ENCODE results near the gene IRF7.

Gene IRF7

DNA sequence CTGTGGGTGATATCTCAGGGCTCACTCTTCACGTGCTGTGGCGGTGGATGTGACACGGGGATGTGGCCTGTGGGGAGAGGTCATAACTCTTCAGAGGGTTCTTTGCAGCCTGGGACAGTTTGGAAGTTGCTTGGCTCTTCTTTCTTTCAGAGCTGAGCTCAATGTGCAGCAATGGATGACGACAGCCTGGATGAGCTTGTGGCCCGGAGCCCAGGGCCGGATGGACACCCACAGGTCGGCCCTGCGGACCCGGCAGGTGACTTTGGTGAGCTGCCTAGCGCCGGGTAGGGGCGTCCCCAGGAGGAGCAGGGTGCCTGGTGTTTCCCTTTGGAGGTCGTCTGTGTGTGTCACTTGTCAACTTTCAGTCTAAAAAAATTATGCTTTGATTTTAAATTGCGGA, 34.4 kb downstream of the IRF7 start:
- TF ChIP-seq, protein P1, sequence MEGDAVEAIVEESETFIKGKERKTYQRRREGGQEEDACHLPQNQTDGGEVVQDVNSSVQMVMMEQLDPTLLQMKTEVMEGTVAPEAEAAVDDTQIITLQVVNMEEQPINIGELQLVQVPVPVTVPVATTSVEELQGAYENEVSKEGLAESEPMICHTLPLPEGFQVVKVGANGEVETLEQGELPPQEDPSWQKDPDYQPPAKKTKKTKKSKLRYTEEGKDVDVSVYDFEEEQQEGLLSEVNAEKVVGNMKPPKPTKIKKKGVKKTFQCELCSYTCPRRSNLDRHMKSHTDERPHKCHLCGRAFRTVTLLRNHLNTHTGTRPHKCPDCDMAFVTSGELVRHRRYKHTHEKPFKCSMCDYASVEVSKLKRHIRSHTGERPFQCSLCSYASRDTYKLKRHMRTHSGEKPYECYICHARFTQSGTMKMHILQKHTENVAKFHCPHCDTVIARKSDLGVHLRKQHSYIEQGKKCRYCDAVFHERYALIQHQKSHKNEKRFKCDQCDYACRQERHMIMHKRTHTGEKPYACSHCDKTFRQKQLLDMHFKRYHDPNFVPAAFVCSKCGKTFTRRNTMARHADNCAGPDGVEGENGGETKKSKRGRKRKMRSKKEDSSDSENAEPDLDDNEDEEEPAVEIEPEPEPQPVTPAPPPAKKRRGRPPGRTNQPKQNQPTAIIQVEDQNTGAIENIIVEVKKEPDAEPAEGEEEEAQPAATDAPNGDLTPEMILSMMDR (IDR thresholded peaks at IDR 0.05; ENCODE audit: low read depth, low read length, missing control alignments), result no peak
- peaks cover 23% of the 10 kb centered on the region for H3K36me3 ChIP-seq (replicated peaks)

DNA sequence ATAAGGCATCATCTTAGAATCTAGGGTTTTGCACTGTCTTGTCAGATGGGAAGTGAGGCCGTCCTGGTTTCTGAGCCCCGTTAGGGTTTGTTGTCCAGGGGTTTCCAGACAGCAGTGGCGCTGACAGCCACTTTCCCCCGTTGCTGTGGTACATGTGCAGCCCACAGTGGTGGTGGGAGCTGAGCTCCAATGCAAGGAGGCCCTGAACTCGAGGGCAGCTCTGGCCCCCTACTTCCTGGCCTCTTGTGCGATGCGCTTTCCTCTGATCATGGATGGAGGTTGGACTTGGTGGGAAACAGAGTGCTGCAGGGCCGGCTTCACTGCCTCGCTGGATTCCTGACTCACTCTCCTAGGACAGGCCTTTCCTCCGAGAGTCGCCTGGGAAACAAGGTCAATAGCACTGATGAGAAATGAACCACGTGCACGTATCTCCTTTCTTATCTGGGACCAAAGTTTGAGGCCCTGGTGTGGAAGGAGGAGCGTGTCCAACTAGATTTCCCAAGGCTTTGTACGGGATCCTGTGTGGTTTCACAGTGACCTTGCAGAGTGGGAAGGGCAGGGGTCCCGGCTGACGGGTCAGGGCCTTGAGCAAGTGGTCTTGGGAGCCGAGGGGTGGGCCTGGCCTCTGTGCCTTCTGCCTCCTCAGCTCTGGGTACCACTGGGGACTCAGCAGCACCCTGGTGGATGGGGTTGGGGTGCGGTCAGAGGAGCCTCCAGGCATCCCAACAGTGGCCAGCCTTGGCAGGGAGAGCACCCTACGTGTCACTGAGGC, 35.7 kb downstream of the IRF7 start:
- H3K27ac ChIP-seq, result no peak overlapping the region
- in situ Hi-C loops (cut with HindIII; ENCODE audit: low pct_ligation_motif_present, low sequenced_read_pairs), result no loop called here
- H3K36me3 ChIP-seq (replicated peaks), result peaks cover 21% of the 10 kb centered on the region

More for the DNA sequence above, 34.4 kb downstream of the IRF7 start:
- no peak overlapping the region for H3K4me3 ChIP-seq (ENCODE audit: low read depth, low read length)
- no peak overlapping the region for H3K27ac ChIP-seq
- in situ Hi-C loops (cut with HindIII; ENCODE audit: low pct_ligation_motif_present, low sequenced_read_pairs), result no loop called here
- no peak for DNase-seq
- no peaks in the 10 kb centered on the region for H3K27me3 ChIP-seq (replicated peaks)

DNA sequence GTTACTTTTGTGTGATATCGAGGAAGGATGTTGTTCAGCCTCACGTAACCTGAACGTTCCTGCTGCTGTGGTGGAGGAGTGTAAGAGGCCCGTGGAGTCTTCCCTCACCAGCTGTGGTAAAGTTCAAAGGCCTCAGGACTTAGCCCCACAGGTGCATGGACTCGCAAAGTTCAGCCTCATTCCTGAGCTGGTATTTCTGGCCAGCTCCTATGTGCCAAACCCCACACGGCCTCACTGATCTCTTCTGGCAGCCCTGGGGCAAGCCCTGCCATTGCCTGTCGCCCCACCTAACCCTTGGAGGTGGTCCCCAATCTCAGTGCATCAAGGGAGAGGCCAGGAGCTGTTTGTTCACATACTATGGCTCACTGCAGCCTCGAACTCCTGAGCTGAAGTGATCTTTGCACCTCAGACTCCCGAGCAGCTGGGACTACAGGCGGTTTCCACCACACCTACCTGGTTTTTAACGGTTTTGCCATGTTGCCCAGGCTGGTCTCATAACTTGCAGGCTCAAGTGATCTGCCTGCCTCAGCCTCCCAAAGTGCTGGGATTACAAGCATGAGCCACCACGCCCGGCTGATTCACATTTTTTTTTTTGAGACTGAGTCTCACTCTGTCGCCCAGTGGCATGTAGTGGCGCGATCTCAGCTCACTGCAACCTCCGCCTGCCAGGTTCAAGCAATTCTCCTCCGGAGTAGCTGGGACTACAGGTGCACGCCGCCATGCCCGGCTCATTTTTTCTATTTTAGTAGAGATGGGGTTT, 37.3 kb downstream of the IRF7 start:
- Histone ChIP-seq H3K27me3 (replicated peaks) (peaks cover 8% of the 10 kb centered on the region), H3K4me3 (ENCODE audit: low read depth, low read length) (peak overlapping the region; percentile 15), H3K27ac (no peak overlapping the region), H3K36me3 (replicated peaks) (peaks cover 15% of the 10 kb centered on the region)
- DNase-seq, result no peak
- TF ChIP-seq, protein P1 (IDR thresholded peaks at IDR 0.05; ENCODE audit: low read depth, low read length, missing control alignments), result no peak
- in situ Hi-C loops (cut with HindIII; ENCODE audit: low pct_ligation_motif_present, low sequenced_read_pairs), result no loop called here

More for the DNA sequence above, 35.7 kb downstream of the IRF7 start:
- peak; percentile 45 for DNase-seq
- TF ChIP-seq, protein P1 (IDR thresholded peaks at IDR 0.05; ENCODE audit: low read depth, low read length, missing control alignments), result no peak
- peaks cover 3% of the 10 kb centered on the region for H3K27me3 ChIP-seq (replicated peaks)
- no peak overlapping the region for H3K4me3 ChIP-seq (ENCODE audit: low read depth, low read length)

DNA sequence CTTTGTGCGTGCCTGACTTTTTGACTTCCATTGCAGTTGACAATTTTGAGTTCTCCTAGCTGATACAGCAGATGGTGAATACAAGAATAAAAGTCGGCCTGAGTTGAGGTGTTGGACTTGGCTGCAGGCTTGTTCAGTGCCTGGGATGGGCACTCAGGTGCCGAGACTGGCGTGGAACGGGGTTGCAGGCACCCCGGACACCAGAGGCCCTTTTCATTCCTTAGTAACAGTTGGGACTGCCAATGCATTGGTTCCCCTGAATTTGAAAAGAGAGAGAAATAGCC, 38.2 kb downstream of the IRF7 start:
- TF ChIP-seq, protein P1 (IDR thresholded peaks at IDR 0.05; ENCODE audit: low read depth, low read length, missing control alignments), result no peak
- in situ Hi-C loops (cut with HindIII; ENCODE audit: low pct_ligation_motif_present, low sequenced_read_pairs), result no loop called here
- Histone ChIP-seq H3K27ac (no peak overlapping the region), H3K36me3 (replicated peaks) (peaks cover 8% of the 10 kb centered on the region), H3K4me3 (ENCODE audit: low read depth, low read length) (peak overlapping the region; percentile 95), H3K27me3 (replicated peaks) (peaks cover 8% of the 10 kb centered on the region)
- no peak for DNase-seq

DNA sequence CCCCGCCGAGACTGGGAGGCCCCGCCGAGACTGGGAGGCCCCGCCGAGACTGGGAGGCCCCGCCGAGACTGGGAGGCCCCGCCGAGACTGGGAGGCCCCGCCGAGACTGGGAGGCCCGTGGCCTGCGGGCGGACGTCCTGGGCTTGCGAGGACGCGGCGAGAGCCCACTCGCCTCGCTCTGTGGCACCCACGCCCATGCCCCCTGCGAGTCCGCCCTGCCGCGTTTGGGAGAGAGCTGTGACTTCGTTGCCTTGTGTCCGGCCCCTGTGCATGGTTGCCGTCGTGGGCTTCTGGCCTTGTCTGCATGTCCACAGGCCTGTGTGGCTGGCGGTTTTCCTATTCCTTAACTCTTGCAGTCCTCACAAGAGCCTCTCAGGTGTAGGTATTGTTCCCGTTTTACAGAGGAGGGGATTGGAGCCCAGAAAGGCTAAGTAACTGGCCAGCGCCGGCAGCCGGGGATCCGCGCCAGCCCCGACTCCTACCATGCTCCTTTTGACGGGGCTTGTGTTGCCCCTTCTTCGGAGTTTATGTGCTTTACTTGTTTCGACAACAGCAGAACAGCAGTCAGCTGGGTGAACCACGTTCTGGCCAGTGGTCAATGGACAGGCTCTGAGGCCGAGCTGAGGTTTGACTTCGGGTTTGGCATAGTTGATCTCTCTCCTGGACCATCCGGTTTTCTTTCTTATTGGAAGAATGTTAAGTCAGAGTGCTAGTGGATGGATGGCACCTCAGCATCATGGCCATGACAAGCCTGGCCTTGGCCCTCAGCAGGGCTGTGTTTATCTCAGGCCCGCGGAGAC, 38.7 kb downstream of the IRF7 start:
- peaks cover 4% of the 10 kb centered on the region for H3K36me3 ChIP-seq (replicated peaks)
- H3K27ac ChIP-seq, result peak overlapping the region; percentile 62
- in situ Hi-C loops (cut with HindIII; ENCODE audit: low pct_ligation_motif_present, low sequenced_read_pairs), result no loop called here
- H3K27me3 ChIP-seq (replicated peaks), result peaks cover 8% of the 10 kb centered on the region
- DNase-seq, result no peak
- H3K4me3 ChIP-seq (ENCODE audit: low read depth, low read length), result peak overlapping the region; percentile 95
- TF ChIP-seq, protein P1 (IDR thresholded peaks at IDR 0.05; ENCODE audit: low read depth, low read length, missing control alignments), result no peak

Data from brain microvascular endothelial cell (primary cell).